Adrenal gland (tissue), 19 donors: ENCODE results near the gene OR12D2. TPM values are rescaled to one million over a fixed set of nuclear protein-coding genes. Genes with fewer than 3 reads are reported as not detected.
"Not testable (repeated sequence)": the region's sequence is repeated elsewhere in the genome, so short reads cannot be mapped to it uniquely, and the experiment has no call there.

ENCODE experiments used
- DNase-seq, 7 donors: peaks; one replicate each; pipeline ENCODE4 v3.0.0-alpha.2; 2019 to 2020
- H3K27ac ChIP-seq, 5 donors: fragments of 200-600 bp; sonication (generic) in 4 of 5; 1 replicate in 3 of 5; 2 replicates in 2 of 5; pipeline versions ENCODE4 v1.5.1 to v1.8.0; 2016 to 2020; ENCODE audit warnings: mild to moderate bottlenecking in 1 of 5
- H3K27me3 ChIP-seq: fragments of 200-600 bp; 2 replicates; pipeline ENCODE4 v1.8.0; 2021
- H3K36me3 ChIP-seq, 2 donors: fragments of 200-600 bp; replicated peaks in 1 of 2; 1 replicate in 1 of 2; 2 replicates in 1 of 2; pipeline versions ENCODE4 v1.5.1 to v1.8.0; 2018 to 2022
- H3K4me1 ChIP-seq, 2 donors: fragments of 200-600 bp; replicated peaks in 1 of 2; 1 replicate in 1 of 2; 2 replicates in 1 of 2; pipeline versions ENCODE4 v1.5.1 to v1.8.0; 2018 to 2021
- H3K4me3 ChIP-seq, 4 donors: fragments of 200-600 bp; sonication (generic) in 3 of 4; one replicate each; pipeline ENCODE4 v1.5.1; 2016 to 2018
- H3K9me3 ChIP-seq, 3 donors: fragments of 200-600 bp; sonication (generic) in 1 of 3; replicated peaks in 1 of 3; 1 replicate in 2 of 3; 2 replicates in 1 of 3; pipeline versions ENCODE4 v1.5.1 to v1.8.0; 2016 to 2021
- CTCF ChIP-seq, 6 experiments: fragments of 450-650 bp in 4 of 6; fragments of 200-600 bp in 2 of 6; sonication (generic) in 1 of 6; IDR thresholded peaks; 1 replicate in 5 of 6; 2 replicates in 1 of 6; pipeline versions ENCODE4 v1.5.1 to v1.8.0; 2016 to 2021; ENCODE audit warnings: antibody characterized with exemption in 6 of 6, mild to moderate bottlenecking in 2 of 6, moderate library complexity in 1 of 6
- POLR2A ChIP-seq, 2 donors: fragments of 450-650 bp; IDR thresholded peaks; one replicate each; pipeline ENCODE4 v1.6.1; 2017; ENCODE audit warnings: antibody characterized with exemption in 2 of 2, mild to moderate bottlenecking in 2 of 2, moderate library complexity in 1 of 2
- WGBS, 4 donors: extraction: QIAGEN DNeasy Blood & Tissue Kit in 2 of 4; methylation state at CpG; one replicate each; pipeline versions ENCODE4 v1.1.5 to v1.1.7; 2013 to 2017; 5-methylcytosine and 5-hydroxymethylcytosine counted together
- intact Hi-C, 2 donors: fragments of 100-400 bp; cut with DNase I; formaldehyde crosslinking; loops; one replicate each; pipeline versions ENCODE4 v1.14.1 to v1.15.0; 2022 to 2023
- long read RNA-seq, 10 donors: library from polyadenylated mRNA in 3 of 10; unstranded in 2 of 10; stranded (forward) in 1 of 10; transcript quantifications; one replicate each; pipeline ENCODE4 v2.0.0 and lab custom pipeline, GENCODE V29; 2021 to 2026
- polyA plus RNA-seq, 3 donors: library from polyadenylated mRNA; stranded (reverse); fragments of 200-250 nt in 2 of 3; fragments of 350-450 nt in 1 of 3; fragmentation: Illumina TruSeq in 1 of 3; extraction: RNeasy Lipid Tissue Mini Kit (QIAGEN cat#74804) in 1 of 3; gene quantifications; one replicate each; pipeline ENCODE4 v1.2.3, GENCODE V29; 2013 to 2014
- total RNA-seq, 9 donors: library from RNA; depleted of rRNA in 4 of 9; stranded (reverse); fragments of >200 nt in 4 of 9; fragments of 120-200 nt in 1 of 9; fragmentation: NEBNext Ultra II Directional in 1 of 9; extraction: Animal tissue kit (Norgen Biotek cat#: 25700) in 1 of 9; gene quantifications; one replicate each; pipeline versions ENCODE4 v1.1.0 to v1.2.4, GENCODE V29; 2013 to 2023
- donor health status: healthy with polysubstance abuse.
- donor health status: Bipolar disorder and iron deficiency.
- donor health status: DM: yes; HTN: yes; CAD: no.
- donor health status: DM: no; HTN: no; CAD: no.
- donor health status: DM: no; HTN: no; CAD: no.
- donor health status: DM: yes; HTN: yes; CAD: no.

OR12D2 gene
- total RNA-seq (not detected), polyA plus RNA-seq (not detected)
- long read RNA-seq, donor 1, result 0 reads
- long read RNA-seq, donor 2, result 0 reads
- long read RNA-seq, donor 3, result 0 reads
- long read RNA-seq, donor 4, result 0 reads
- long read RNA-seq, donor 5, result 0 reads
- long read RNA-seq, donor 6, result 0 reads
- long read RNA-seq, donor 7, result 0 reads
- long read RNA-seq, donor 8, result 0 reads
- long read RNA-seq, donor 9, result 0 reads
- long read RNA-seq, donor 10, result 0 reads

GRCh38 chr6:29395331-29395730 is at the start of gene OR12D2:
OR12D2 (plus strand) TSS chr6:29395631; CDS start chr6:29396700, 1,069 bp downstream.
- H3K36me3 ChIP-seq, result no peaks in the 10 kb centered on the region
- H3K9me3 ChIP-seq, result no peaks in the 10 kb centered on the region
- no peak for TF ChIP-seq CTCF (IDR thresholded peaks at IDR 0.05)
- TF ChIP-seq POLR2A (IDR thresholded peaks at IDR 0.05), result no peak
- no peak within 1 kb of the TSS for H3K4me3 ChIP-seq
- H3K27me3 ChIP-seq, result peaks cover 5% of the 10 kb centered on the region
- H3K4me1 ChIP-seq, result no peaks in the 10 kb centered on the region
- H3K27ac ChIP-seq, result no peak within 1 kb of the TSS
- intact Hi-C loops, result no loop called here
- DNase-seq, result no peak

- DNase-seq, H3K4me3 ChIP-seq, H3K27me3 ChIP-seq, H3K36me3 ChIP-seq, intact Hi-C loops, H3K4me1 ChIP-seq, H3K27ac ChIP-seq, H3K9me3 ChIP-seq: not testable (repeated sequence)
- 83 to 98% (median 88%) methylated on average over 3 of the region's 3 CpGs for WGBS, 4 donors
These were observed 46.1 kb upstream of the OR12D2 start for GRCh38 chr6:29349348-29349747.

GRCh38 chr6:29354980-29355379 is 40.5 kb upstream of the OR12D2 start:
- Histone ChIP-seq H3K36me3 (no peaks in the 10 kb centered on the region), H3K27me3 (no peaks in the 10 kb centered on the region), H3K27ac (no peak overlapping the region), H3K4me1 (no peaks in the 10 kb centered on the region), H3K4me3 (no peak overlapping the region), H3K9me3 (no peaks in the 10 kb centered on the region)
- intact Hi-C loops, result no loop called here
- DNase-seq, result no peak
- TF ChIP-seq CTCF (IDR thresholded peaks at IDR 0.05) (no peak), POLR2A (IDR thresholded peaks at IDR 0.05) (no peak)

GRCh38 chr6:29355603-29356002 is 39.8 kb upstream of the OR12D2 start:
- no peaks in the 10 kb centered on the region for H3K4me1 ChIP-seq
- no peak overlapping the region for H3K27ac ChIP-seq
- DNase-seq, result no peak
- H3K27me3 ChIP-seq, result no peaks in the 10 kb centered on the region
- no peak overlapping the region for H3K4me3 ChIP-seq
- H3K36me3 ChIP-seq, result no peaks in the 10 kb centered on the region
- H3K9me3 ChIP-seq, result no peaks in the 10 kb centered on the region
- WGBS, 4 donors, result 33 to 64% (median 46%) methylated on average over 1 of the region's 1 CpG
- no peak for TF ChIP-seq CTCF (IDR thresholded peaks at IDR 0.05)
- TF ChIP-seq POLR2A (IDR thresholded peaks at IDR 0.05), result no peak
- intact Hi-C loops, result no loop called here

GRCh38 chr6:29368765-29369164 is 26.7 kb upstream of the OR12D2 start, which contains the start of gene OR5V1:
OR5V1 (minus strand) TSS chr6:29368865; CDS start chr6:29356195, 12,670 bp downstream.
- Histone ChIP-seq H3K27ac (no peak within 1 kb of the TSS), H3K4me3 (no peak within 1 kb of the TSS), H3K36me3 (no peaks in the 10 kb centered on the region), H3K9me3 (no peaks in the 10 kb centered on the region), H3K27me3 (peaks cover 7% of the 10 kb centered on the region), H3K4me1 (no peaks in the 10 kb centered on the region)
- WGBS, 4 donors, result 65 to 88% (median 71%) methylated on average over 3 of the region's 3 CpGs
- TF ChIP-seq POLR2A (IDR thresholded peaks at IDR 0.05) (no peak), CTCF (IDR thresholded peaks at IDR 0.05) (no peak)
- no peak for DNase-seq
- intact Hi-C loops, result no loop called here
